ENCODE results near the gene KIAA1958.

DNA sequence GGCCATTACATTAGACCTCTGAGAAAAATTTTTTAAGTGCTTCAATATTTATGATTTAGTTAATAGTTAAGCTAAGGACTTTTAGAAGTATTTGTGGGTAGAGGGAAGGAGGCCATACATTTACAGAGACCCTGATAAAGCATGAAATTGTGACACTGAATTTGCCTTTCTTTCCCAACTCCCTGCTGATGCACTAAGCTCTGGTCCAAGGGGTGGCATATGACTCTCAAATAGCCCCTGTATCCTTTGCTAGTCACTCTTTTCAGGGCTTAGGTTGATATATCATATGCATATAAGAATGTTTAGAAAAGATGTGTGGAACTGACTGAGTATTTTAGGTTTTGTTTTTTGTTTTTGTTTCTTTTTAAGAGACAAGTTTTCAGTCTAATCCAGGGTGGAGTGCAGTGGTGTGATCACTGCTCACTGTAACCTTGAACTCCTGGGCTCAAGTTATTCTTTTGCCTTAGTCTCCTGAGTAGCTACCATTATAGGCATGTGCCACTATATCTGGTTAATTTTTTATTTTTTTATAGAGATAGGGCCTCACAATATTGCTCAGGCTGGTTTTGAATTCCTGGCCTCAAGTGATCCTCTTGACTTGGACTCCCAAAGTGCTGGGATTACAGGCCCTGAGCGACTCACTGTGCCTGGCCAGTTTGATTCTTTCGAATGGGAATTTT is 20.5 kb downstream of the KIAA1958 start:
- TF ChIP-seq, protein P1, sequence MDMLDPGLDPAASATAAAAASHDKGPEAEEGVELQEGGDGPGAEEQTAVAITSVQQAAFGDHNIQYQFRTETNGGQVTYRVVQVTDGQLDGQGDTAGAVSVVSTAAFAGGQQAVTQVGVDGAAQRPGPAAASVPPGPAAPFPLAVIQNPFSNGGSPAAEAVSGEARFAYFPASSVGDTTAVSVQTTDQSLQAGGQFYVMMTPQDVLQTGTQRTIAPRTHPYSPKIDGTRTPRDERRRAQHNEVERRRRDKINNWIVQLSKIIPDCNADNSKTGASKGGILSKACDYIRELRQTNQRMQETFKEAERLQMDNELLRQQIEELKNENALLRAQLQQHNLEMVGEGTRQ (IDR thresholded peaks at IDR 0.05; ENCODE audit: borderline replicate concordance, low read depth, low read length) = no peak
- TF ChIP-seq, protein P2, sequence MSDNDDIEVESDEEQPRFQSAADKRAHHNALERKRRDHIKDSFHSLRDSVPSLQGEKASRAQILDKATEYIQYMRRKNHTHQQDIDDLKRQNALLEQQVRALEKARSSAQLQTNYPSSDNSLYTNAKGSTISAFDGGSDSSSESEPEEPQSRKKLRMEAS (IDR thresholded peaks at IDR 0.05; ENCODE audit: low read depth) = no peak
